ENCODE results near the gene DTX3. TPM values are rescaled to one million over a fixed set of nuclear protein-coding genes. Genes with fewer than 3 reads are reported as not detected.

Gene DTX3
- polyA plus RNA-seq, 4 donors: 5.4 to 12.5 (median 9.9) TPM; not detected in 1

GRCh38 chr12:57627501-57628279, 23.1 kb downstream of the DTX3 start:
- FAIRE-seq: no peak
- Histone ChIP-seq H3K36me3 (ENCODE audit: control insufficient read depth in 3 of 3, insufficient read depth in 2 of 3, low read depth in 1 of 3, low read length in 3 of 3) (no peaks in the 10 kb centered on the region), H3K9me3 (ENCODE audit: control insufficient read depth in 2 of 2, insufficient read depth in 1 of 2, low read depth in 1 of 2, low read length in 1 of 2) (no peaks in the 10 kb centered on the region), H3K4me1 (ENCODE audit: control insufficient read depth in 3 of 3, insufficient read depth in 2 of 3, low read depth in 1 of 3, low read length in 2 of 3) (peaks cover 0 to 10% (median 0%) of the 10 kb centered on the region in 3 donors), H3K27ac (ENCODE audit: low read depth in 1 of 3, low read length in 2 of 3) (no peak overlapping the region), H3K4me3 (ENCODE audit: low read depth in 1 of 3, low read length in 3 of 3) (no peak overlapping the region), H3K27me3 (ENCODE audit: control insufficient read depth in 3 of 3, insufficient read depth in 3 of 3, low read length in 3 of 3) (peaks cover 10 to 97% (median 60%) of the 10 kb centered on the region in 3 donors)
- WGBS, 3 donors: 6 to 11% (median 7%) methylated on average over 45 to 67 of the region's 67 CpGs
- peak in 1 of 2 donors; percentile 43 for DNase-seq

DNA sequence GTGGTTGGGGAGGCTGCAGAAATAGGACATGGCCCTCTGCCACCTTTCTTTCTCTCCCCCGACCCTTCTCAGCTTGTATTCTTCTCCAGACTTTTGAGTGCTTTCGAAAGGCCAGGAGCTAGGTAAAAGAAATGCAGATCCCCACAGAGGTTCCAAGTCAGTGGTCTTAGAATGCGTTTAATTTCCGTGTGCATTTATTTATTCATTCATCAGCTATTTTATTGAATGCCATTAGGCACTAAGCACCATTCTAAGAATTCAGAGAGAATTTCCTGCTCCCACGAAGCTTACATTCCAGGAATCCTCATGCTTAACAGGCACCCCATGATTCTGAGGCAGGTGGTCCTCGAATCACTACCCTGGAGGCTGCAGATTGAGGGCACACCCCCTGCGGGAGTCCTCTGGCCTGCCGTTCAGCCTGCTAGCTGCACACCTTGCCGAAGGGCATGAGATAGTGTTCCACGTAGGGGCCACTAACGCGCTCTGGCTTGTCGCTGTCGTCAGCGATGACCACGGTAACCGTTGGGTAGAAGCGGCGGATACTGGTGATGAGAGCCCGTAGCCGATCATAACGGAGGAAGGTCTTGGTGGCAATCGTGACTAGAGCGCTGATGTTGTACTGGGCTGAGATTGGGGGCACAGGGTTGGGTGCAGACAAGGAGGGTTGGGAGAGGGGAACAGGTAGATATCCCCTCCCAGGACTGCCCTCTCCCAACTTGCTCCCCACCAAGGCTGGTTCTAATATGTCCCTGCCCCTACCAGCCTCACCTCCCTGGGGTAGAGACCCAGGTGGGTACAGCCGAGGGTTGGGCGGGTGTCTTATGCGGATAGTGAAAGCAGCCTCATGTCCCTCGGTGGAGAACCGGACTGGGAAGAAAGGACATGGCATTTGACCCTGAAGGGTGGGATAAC, 23.9 kb downstream of the DTX3 start:
- Histone ChIP-seq H3K27me3 (ENCODE audit: control insufficient read depth in 3 of 3, insufficient read depth in 3 of 3, low read length in 3 of 3) (peaks cover 10 to 98% (median 55%) of the 10 kb centered on the region in 3 donors), H3K4me1 (ENCODE audit: control insufficient read depth in 3 of 3, insufficient read depth in 2 of 3, low read depth in 1 of 3, low read length in 2 of 3) (peaks cover 0 to 13% (median 0%) of the 10 kb centered on the region in 3 donors), H3K4me3 (ENCODE audit: low read depth in 1 of 3, low read length in 3 of 3) (no peak overlapping the region), H3K9me3 (ENCODE audit: control insufficient read depth in 2 of 2, insufficient read depth in 1 of 2, low read depth in 1 of 2, low read length in 1 of 2) (no peaks in the 10 kb centered on the region), H3K27ac (ENCODE audit: low read depth in 1 of 3, low read length in 2 of 3) (no peak overlapping the region), H3K36me3 (ENCODE audit: control insufficient read depth in 3 of 3, insufficient read depth in 2 of 3, low read depth in 1 of 3, low read length in 3 of 3) (no peaks in the 10 kb centered on the region)
- FAIRE-seq (no peak), DNase-seq (no peak)
- WGBS, 3 donors: 46 to 57% (median 46%) methylated on average over 29 of the region's 29 CpGs

GRCh38 chr12:57629897-57630471, 25.4 kb downstream of the DTX3 start:
- no peaks in the 10 kb centered on the region for H3K36me3 ChIP-seq (ENCODE audit: control insufficient read depth in 3 of 3, insufficient read depth in 2 of 3, low read depth in 1 of 3, low read length in 3 of 3)
- DNase-seq (no peak), FAIRE-seq (no peak)
- peaks cover 0 to 13% (median 0%) of the 10 kb centered on the region in 3 donors for H3K4me1 ChIP-seq (ENCODE audit: control insufficient read depth in 3 of 3, insufficient read depth in 2 of 3, low read depth in 1 of 3, low read length in 2 of 3)
- H3K27ac ChIP-seq (ENCODE audit: low read depth in 1 of 3, low read length in 2 of 3): no peak overlapping the region
- 66 to 76% (median 71%) methylated on average over 5 of the region's 5 CpGs for WGBS, 3 donors
- H3K4me3 ChIP-seq (ENCODE audit: low read depth in 1 of 3, low read length in 3 of 3): no peak overlapping the region
- peaks cover 10 to 93% (median 42%) of the 10 kb centered on the region in 3 donors for H3K27me3 ChIP-seq (ENCODE audit: control insufficient read depth in 3 of 3, insufficient read depth in 3 of 3, low read length in 3 of 3)
- no peaks in the 10 kb centered on the region for H3K9me3 ChIP-seq (ENCODE audit: control insufficient read depth in 2 of 2, insufficient read depth in 1 of 2, low read depth in 1 of 2, low read length in 1 of 2)

- H3K4me1 ChIP-seq (ENCODE audit: control insufficient read depth in 3 of 3, insufficient read depth in 2 of 3, low read depth in 1 of 3, low read length in 2 of 3): peaks cover 0 to 13% (median 0%) of the 10 kb centered on the region in 3 donors
- peaks cover 12 to 88% (median 40%) of the 10 kb centered on the region in 3 donors for H3K27me3 ChIP-seq (ENCODE audit: control insufficient read depth in 3 of 3, insufficient read depth in 3 of 3, low read length in 3 of 3)
- no peak overlapping the region for H3K27ac ChIP-seq (ENCODE audit: low read depth in 1 of 3, low read length in 2 of 3)
- DNase-seq (no peak), FAIRE-seq (no peak)
- 28 to 48% (median 41%) methylated on average over 5 to 6 of the region's 6 CpGs for WGBS, 3 donors
- no peaks in the 10 kb centered on the region for H3K36me3 ChIP-seq (ENCODE audit: control insufficient read depth in 3 of 3, insufficient read depth in 2 of 3, low read depth in 1 of 3, low read length in 3 of 3)
- H3K9me3 ChIP-seq (ENCODE audit: control insufficient read depth in 2 of 2, insufficient read depth in 1 of 2, low read depth in 1 of 2, low read length in 1 of 2): no peaks in the 10 kb centered on the region
- H3K4me3 ChIP-seq (ENCODE audit: low read depth in 1 of 3, low read length in 3 of 3): no peak overlapping the region
These were observed 26.3 kb downstream of the DTX3 start for GRCh38 chr12:57630891-57631433.

DNA sequence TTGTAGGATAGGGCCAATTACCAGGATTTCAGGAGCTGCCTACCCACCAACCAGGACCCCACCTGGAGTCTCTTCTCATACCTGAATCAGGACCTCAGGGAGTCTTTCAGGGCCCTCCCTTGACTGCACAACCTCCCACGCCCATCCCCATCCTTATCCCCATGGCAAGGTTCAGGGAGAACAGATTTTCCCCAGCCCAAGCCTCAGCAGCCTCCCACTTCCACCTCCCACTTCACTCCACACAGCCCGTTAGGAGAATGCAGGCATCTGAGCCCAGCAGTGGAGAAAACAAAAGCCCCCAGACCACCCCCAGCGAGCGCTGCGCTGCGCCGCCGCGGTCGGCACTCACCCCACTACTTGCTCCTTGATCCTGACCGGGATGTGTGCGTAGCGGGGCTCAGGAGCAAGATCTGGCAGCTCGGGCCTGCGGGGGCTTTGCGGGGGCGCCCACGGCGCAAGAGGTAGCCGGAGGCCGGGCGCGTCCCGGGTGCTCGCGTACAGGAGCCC, 27.0 kb downstream of the DTX3 start:
- H3K9me3 ChIP-seq (ENCODE audit: control insufficient read depth in 2 of 2, insufficient read depth in 1 of 2, low read depth in 1 of 2, low read length in 1 of 2): no peaks in the 10 kb centered on the region
- H3K36me3 ChIP-seq (ENCODE audit: control insufficient read depth in 3 of 3, insufficient read depth in 2 of 3, low read depth in 1 of 3, low read length in 3 of 3): no peaks in the 10 kb centered on the region
- DNase-seq (no peak), FAIRE-seq (no peak)
- WGBS, 3 donors: 8 to 14% (median 8%) methylated on average over 26 of the region's 26 CpGs
- no peak overlapping the region for H3K4me3 ChIP-seq (ENCODE audit: low read depth in 1 of 3, low read length in 3 of 3)
- no peak overlapping the region for H3K27ac ChIP-seq (ENCODE audit: low read depth in 1 of 3, low read length in 2 of 3)
- H3K27me3 ChIP-seq (ENCODE audit: control insufficient read depth in 3 of 3, insufficient read depth in 3 of 3, low read length in 3 of 3): peaks cover 9 to 82% (median 34%) of the 10 kb centered on the region in 3 donors
- H3K4me1 ChIP-seq (ENCODE audit: control insufficient read depth in 3 of 3, insufficient read depth in 2 of 3, low read depth in 1 of 3, low read length in 2 of 3): peaks cover 0 to 13% (median 0%) of the 10 kb centered on the region in 3 donors

- FAIRE-seq (no peak), DNase-seq (peak in 1 of 2 donors; percentile 26)
- Histone ChIP-seq H3K36me3 (ENCODE audit: control insufficient read depth in 3 of 3, insufficient read depth in 2 of 3, low read depth in 1 of 3, low read length in 3 of 3) (no peaks in the 10 kb centered on the region), H3K9me3 (ENCODE audit: control insufficient read depth in 2 of 2, insufficient read depth in 1 of 2, low read depth in 1 of 2, low read length in 1 of 2) (no peaks in the 10 kb centered on the region), H3K27me3 (ENCODE audit: control insufficient read depth in 3 of 3, insufficient read depth in 3 of 3, low read length in 3 of 3) (peaks cover 9 to 75% (median 29%) of the 10 kb centered on the region in 3 donors), H3K4me3 (ENCODE audit: low read depth in 1 of 3, low read length in 3 of 3) (peak overlapping the region; percentile 32 to 56 (median 39)), H3K4me1 (ENCODE audit: control insufficient read depth in 3 of 3, insufficient read depth in 2 of 3, low read depth in 1 of 3, low read length in 2 of 3) (peaks cover 0 to 12% (median 0%) of the 10 kb centered on the region in 3 donors), H3K27ac (ENCODE audit: low read depth in 1 of 3, low read length in 2 of 3) (no peak overlapping the region)
- WGBS, 3 donors: 1 to 5% (median 4%) methylated on average over 53 to 67 of the region's 67 CpGs
These were observed 27.7 kb downstream of the DTX3 start for GRCh38 chr12:57632073-57632957.

- no peaks in the 10 kb centered on the region for H3K9me3 ChIP-seq (ENCODE audit: control insufficient read depth in 2 of 2, insufficient read depth in 1 of 2, low read depth in 1 of 2, low read length in 1 of 2)
- H3K36me3 ChIP-seq (ENCODE audit: control insufficient read depth in 3 of 3, insufficient read depth in 2 of 3, low read depth in 1 of 3, low read length in 3 of 3): no peaks in the 10 kb centered on the region
- peaks cover 9 to 69% (median 27%) of the 10 kb centered on the region in 3 donors for H3K27me3 ChIP-seq (ENCODE audit: control insufficient read depth in 3 of 3, insufficient read depth in 3 of 3, low read length in 3 of 3)
- FAIRE-seq (no peak), DNase-seq (peak; percentile 35 to 80)
- 2 to 3% (median 2%) methylated on average over 55 to 58 of the region's 58 CpGs for WGBS, 3 donors
- H3K4me3 ChIP-seq (ENCODE audit: low read depth in 1 of 3, low read length in 3 of 3): peak within 1 kb of the TSS; percentile 32 to 56 (median 39)
- peaks cover 0 to 4% (median 0%) of the 10 kb centered on the region in 3 donors for H3K4me1 ChIP-seq (ENCODE audit: control insufficient read depth in 3 of 3, insufficient read depth in 2 of 3, low read depth in 1 of 3, low read length in 2 of 3)
- H3K27ac ChIP-seq (ENCODE audit: low read depth in 1 of 3, low read length in 2 of 3): no peak within 1 kb of the TSS
These were observed 28.6 kb downstream of the DTX3 start, which contains the start of gene B4GALNT1 for GRCh38 chr12:57632958-57633840. TSS of gene B4GALNT1 (minus strand) at chr12:57633201. CDS start at chr12:57632132, 1,069 bp downstream.
